GM23338 (cell line): Measurements from ENCODE around the gene PKD2. TPM values are rescaled to one million over a fixed set of nuclear protein-coding genes. Genes with fewer than 3 reads are reported as not detected.

Experiments used
- ATAC-seq: fragments of 200-7000 bp; cut with Tn5 transposase; 3 replicates; pipeline ENCODE4 v1.9.1; 2020
- DNase-seq: peaks from one replicate; pipeline ENCODE4 v3.0.0-alpha.2; 2015; ENCODE audit warnings: low spot score
- H2AFZ ChIP-seq: fragments of 200-600 bp; sonication (generic); 2 replicates; pipeline ENCODE4 v1.8.0; 2016; ENCODE audit warnings: antibody characterized with exemption, mild to moderate bottlenecking, moderate library complexity
- H3F3A ChIP-seq: fragments of 200-600 bp; sonication (generic); replicated peaks from 2 replicates; pipeline ENCODE4 v1.8.0; 2017; ENCODE audit warnings: antibody characterized with exemption, mixed run types, low read depth
- H3K27ac ChIP-seq: fragments of 200-600 bp; sonication (generic); 2 replicates; pipeline ENCODE4 v1.6.1; 2016; ENCODE audit warnings: low read depth
- H3K27me3 ChIP-seq: fragments of 200-600 bp; sonication (generic); 2 replicates; pipeline ENCODE4 v1.8.0; 2016; ENCODE audit warnings: mild to moderate bottlenecking, mixed run types, moderate library complexity; ENCODE audit not compliant: insufficient read depth
- H3K36me3 ChIP-seq: fragments of 200-600 bp; sonication (generic); 2 replicates; pipeline ENCODE4 v1.8.0; 2016; ENCODE audit warnings: mild to moderate bottlenecking; ENCODE audit not compliant: insufficient read depth
- H3K4me1 ChIP-seq: fragments of 200-600 bp; sonication (generic); 2 replicates; pipeline ENCODE4 v1.8.0; 2016; ENCODE audit warnings: mild to moderate bottlenecking, moderate library complexity; ENCODE audit not compliant: insufficient read depth
- H3K4me2 ChIP-seq: fragments of 200-600 bp; sonication (generic); 2 replicates; pipeline ENCODE4 v1.7.1; 2017; ENCODE audit warnings: mixed run types
- H3K4me3 ChIP-seq: fragments of 200-600 bp; sonication (generic); 2 replicates; pipeline ENCODE4 v1.6.1; 2016; ENCODE audit warnings: mixed run types
- H3K79me2 ChIP-seq: fragments of 200-600 bp; sonication (generic); replicated peaks from 2 replicates; pipeline ENCODE4 v1.8.0; 2017; ENCODE audit warnings: mild to moderate bottlenecking; ENCODE audit not compliant: insufficient read depth
- H3K9me2 ChIP-seq: fragments of 200-600 bp; sonication (generic); 2 replicates; pipeline ENCODE4 v1.8.0; 2017; ENCODE audit not compliant: insufficient read depth
- H4K20me1 ChIP-seq: fragments of 200-600 bp; sonication (generic); replicated peaks from 2 replicates; pipeline ENCODE4 v1.8.0; 2017; ENCODE audit warnings: mild to moderate bottlenecking; ENCODE audit not compliant: insufficient read depth
- H3K27ac Mint-ChIP-seq: 2 replicates; pipeline ENCODE4 v1.8.0; 2020; ENCODE audit warnings: inconsistent platforms, mild to moderate bottlenecking, moderate library complexity, mixed read lengths
- H3K27me3 Mint-ChIP-seq: 3 replicates; pipeline ENCODE4 v1.8.0; 2022; ENCODE audit warnings: low read depth, mild to moderate bottlenecking, moderate library complexity, mixed read lengths, inconsistent platforms; ENCODE audit not compliant: insufficient read depth, poor library complexity
- H3K36me3 Mint-ChIP-seq: 3 replicates; pipeline ENCODE4 v1.8.0; 2021; ENCODE audit warnings: low read depth, mild to moderate bottlenecking, inconsistent platforms, moderate library complexity, mixed read lengths
- H3K4me1 Mint-ChIP-seq: 3 replicates; pipeline ENCODE4 v1.8.0; 2020; ENCODE audit warnings: mild to moderate bottlenecking, inconsistent platforms, mixed read lengths
- H3K4me3 Mint-ChIP-seq: 3 replicates; pipeline ENCODE4 v1.8.0; 2021; ENCODE audit warnings: moderate library complexity, mild to moderate bottlenecking, inconsistent platforms, mixed read lengths
- H3K9me3 Mint-ChIP-seq: 3 replicates; pipeline ENCODE4 v1.8.0; 2020; ENCODE audit warnings: moderate library complexity, mild to moderate bottlenecking, inconsistent platforms, mixed read lengths
- CREB1 ChIP-seq: fragments of 250-450 bp; sonication (Bioruptor Pico); IDR thresholded peaks from 2 replicates; pipeline ENCODE4 v1.5.0; 2020; ENCODE audit warnings: low read depth, mild to moderate bottlenecking, moderate library complexity
- EZH2 ChIP-seq: fragments of 200-600 bp; sonication (generic); IDR thresholded peaks from one replicate; pipeline ENCODE4 v1.8.0; 2017; ENCODE audit warnings: antibody characterized with exemption, mild to moderate bottlenecking, low read depth; ENCODE audit not compliant: unreplicated experiment
- JUNB ChIP-seq: IDR thresholded peaks from one replicate; pipeline ENCODE4 v1.6.1; 2016; ENCODE audit warnings: antibody characterized with exemption; ENCODE audit not compliant: unreplicated experiment
- POLR2AphosphoS5 ChIP-seq: IDR thresholded peaks from 2 replicates; pipeline ENCODE4 v1.6.1; 2016; ENCODE audit warnings: antibody characterized with exemption, low read depth
- ZNF114 ChIP-seq: fragments of 250-450 bp; sonication (Bioruptor Pico); IDR thresholded peaks from 2 replicates; pipeline ENCODE4 v1.5.0; 2020; ENCODE audit warnings: mild to moderate bottlenecking, moderate library complexity
- long read RNA-seq: library from polyadenylated mRNA; unstranded; transcript quantifications from one replicate; pipeline ENCODE4 v2.0.0, GENCODE V29; 2020; ENCODE audit not compliant: unreplicated experiment
- polyA plus RNA-seq: library from polyadenylated mRNA; unstranded; fragments of >200 nt; fragmentation: Nextera tagmentation; extraction: Ambion mirVana; gene quantifications from 2 replicates; pipeline ENCODE4 v1.2.1, GENCODE V29; 2016
- total RNA-seq: library from RNA; depleted of rRNA; stranded (reverse); fragments of >200 nt; shearing (Covaris generic); gene quantifications from 2 replicates; pipeline ENCODE4 v1.2.3, GENCODE V29; 2014; rRNA removed
- TF ChIP-seq, protein P1 (sequence below): IDR thresholded peaks from one replicate; pipeline ENCODE4 v1.6.1; 2018; ENCODE audit warnings: antibody characterized with exemption; ENCODE audit not compliant: unreplicated experiment

PKD2 gene
- total RNA-seq = 34.8 and 45.3 TPM in 2 replicates
- 12.8 and 17.9 TPM in 2 replicates for polyA plus RNA-seq
- long read RNA-seq, partial matches to known transcripts = 1 of 2 reads
- long read RNA-seq, other reads (novel, unspliced or antisense) = 1 of 2 reads

DNA sequence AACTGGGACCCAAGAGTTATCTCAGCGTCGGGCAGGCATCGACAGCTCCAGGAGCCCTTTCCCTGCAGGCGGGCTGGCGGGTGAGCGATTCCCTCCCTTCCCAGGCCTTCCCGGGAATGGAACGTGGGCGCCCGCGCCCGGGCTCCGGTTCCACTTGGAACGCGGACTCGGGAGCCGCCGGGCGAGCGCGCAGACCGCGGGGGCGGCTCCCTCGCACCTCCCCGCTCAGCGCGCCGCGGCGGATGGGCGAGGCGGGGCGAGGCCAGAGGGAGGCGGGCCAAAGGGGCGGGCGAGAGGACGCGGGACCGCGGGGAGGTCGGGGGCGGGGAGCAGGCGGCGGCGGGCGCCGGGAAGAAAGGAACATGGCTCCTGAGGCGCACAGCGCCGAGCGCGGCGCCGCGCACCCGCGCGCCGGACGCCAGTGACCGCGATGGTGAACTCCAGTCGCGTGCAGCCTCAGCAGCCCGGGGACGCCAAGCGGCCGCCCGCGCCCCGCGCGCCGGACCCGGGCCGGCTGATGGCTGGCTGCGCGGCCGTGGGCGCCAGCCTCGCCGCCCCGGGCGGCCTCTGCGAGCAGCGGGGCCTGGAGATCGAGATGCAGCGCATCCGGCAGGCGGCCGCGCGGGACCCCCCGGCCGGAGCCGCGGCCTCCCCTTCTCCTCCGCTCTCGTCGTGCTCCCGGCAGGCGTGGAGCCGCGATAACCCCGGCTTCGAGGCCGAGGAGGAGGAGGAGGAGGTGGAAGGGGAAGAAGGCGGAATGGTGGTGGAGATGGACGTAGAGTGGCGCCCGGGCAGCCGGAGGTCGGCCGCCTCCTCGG is at the start of gene PKD2:
Gene PKD2 (plus strand): TSS at position 332 of the 818 bp plus-strand sequence. CDS start 99 bp downstream, at position 431.
- H2AFZ ChIP-seq = peak within 1 kb of the TSS; percentile 77; the same call in 1 of the 2 replicates
- H3K4me1 Mint-ChIP-seq = peaks cover 41% of the 10 kb centered on the region

DNA sequence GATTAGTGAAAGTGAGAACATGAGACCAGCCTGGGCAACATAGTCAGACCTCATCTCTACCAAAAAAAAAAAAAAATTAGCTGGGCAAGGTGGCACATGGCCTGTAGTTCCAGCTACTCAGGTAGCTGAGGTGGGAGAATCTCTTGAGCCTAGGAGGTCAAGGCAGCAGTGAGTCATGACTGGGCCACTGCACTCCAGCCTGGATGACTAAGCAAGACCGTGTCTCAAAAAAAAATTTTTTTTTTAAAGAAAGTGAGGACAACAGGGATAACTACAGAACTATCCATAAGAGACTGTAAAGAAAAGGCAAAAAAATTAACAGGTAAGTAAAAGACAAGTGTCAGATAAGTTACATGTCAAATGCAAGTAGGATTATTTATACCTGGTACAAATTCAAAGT is 45.4 kb upstream of the PKD2 start:
- Histone ChIP-seq H3K4me2 (no peak overlapping the region), H3F3A (no peaks in the 10 kb centered on the region), H3K4me3 (no peak overlapping the region), H4K20me1 (no peaks in the 10 kb centered on the region), H3K27ac (no peak overlapping the region), H3K4me1 (no peaks in the 10 kb centered on the region; the same call in 1 of the 2 replicates), H3K27me3 (no peaks in the 10 kb centered on the region), H3K9me2 (no peaks in the 10 kb centered on the region), H3K79me2 (no peaks in the 10 kb centered on the region), H3K36me3 (no peaks in the 10 kb centered on the region), H2AFZ (no peak overlapping the region)
- ATAC-seq (no peak), DNase-seq (no peak)
- Mint-ChIP-seq H3K4me1 (no peaks in the 10 kb centered on the region; the same call in 2 of the 3 replicates), H3K9me3 (peaks cover 2% of the 10 kb centered on the region; the same call in 1 of the 3 replicates), H3K27me3 (peaks cover 3% of the 10 kb centered on the region), H3K4me3 (no peak overlapping the region), H3K36me3 (no peaks in the 10 kb centered on the region), H3K27ac (no peak overlapping the region)
- TF ChIP-seq ZNF114 (CRISPR knock-in tag) = no peak

More for the DNA sequence above, at the start of gene PKD2:
- Mint-ChIP-seq H3K9me3 (no peaks in the 10 kb centered on the region), H3K27ac (peak within 1 kb of the TSS; percentile 73; the same call in 1 of the 2 replicates), H3K36me3 (no peaks in the 10 kb centered on the region; the same call in 2 of the 3 replicates), H3K27me3 (peaks cover 19% of the 10 kb centered on the region), H3K4me3 (peak within 1 kb of the TSS; percentile 90)
- Histone ChIP-seq H4K20me1 (peaks cover 32% of the 10 kb centered on the region), H3K9me2 (no peaks in the 10 kb centered on the region), H3K27me3 (peaks cover 21% of the 10 kb centered on the region), H3K27ac (no peak within 1 kb of the TSS), H3K4me2 (peak within 1 kb of the TSS; percentile 89), H3K4me3 (peak within 1 kb of the TSS; percentile 68), H3K36me3 (no peaks in the 10 kb centered on the region), H3K4me1 (peaks cover 45% of the 10 kb centered on the region), H3K79me2 (peaks cover 46% of the 10 kb centered on the region), H3F3A (no peaks in the 10 kb centered on the region)
- ATAC-seq (peak; percentile 85), DNase-seq (peak; percentile 88)
- TF ChIP-seq, protein P1, sequence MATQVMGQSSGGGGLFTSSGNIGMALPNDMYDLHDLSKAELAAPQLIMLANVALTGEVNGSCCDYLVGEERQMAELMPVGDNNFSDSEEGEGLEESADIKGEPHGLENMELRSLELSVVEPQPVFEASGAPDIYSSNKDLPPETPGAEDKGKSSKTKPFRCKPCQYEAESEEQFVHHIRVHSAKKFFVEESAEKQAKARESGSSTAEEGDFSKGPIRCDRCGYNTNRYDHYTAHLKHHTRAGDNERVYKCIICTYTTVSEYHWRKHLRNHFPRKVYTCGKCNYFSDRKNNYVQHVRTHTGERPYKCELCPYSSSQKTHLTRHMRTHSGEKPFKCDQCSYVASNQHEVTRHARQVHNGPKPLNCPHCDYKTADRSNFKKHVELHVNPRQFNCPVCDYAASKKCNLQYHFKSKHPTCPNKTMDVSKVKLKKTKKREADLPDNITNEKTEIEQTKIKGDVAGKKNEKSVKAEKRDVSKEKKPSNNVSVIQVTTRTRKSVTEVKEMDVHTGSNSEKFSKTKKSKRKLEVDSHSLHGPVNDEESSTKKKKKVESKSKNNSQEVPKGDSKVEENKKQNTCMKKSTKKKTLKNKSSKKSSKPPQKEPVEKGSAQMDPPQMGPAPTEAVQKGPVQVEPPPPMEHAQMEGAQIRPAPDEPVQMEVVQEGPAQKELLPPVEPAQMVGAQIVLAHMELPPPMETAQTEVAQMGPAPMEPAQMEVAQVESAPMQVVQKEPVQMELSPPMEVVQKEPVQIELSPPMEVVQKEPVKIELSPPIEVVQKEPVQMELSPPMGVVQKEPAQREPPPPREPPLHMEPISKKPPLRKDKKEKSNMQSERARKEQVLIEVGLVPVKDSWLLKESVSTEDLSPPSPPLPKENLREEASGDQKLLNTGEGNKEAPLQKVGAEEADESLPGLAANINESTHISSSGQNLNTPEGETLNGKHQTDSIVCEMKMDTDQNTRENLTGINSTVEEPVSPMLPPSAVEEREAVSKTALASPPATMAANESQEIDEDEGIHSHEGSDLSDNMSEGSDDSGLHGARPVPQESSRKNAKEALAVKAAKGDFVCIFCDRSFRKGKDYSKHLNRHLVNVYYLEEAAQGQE = no peak
- no peak for TF ChIP-seq CREB1 (CRISPR knock-in tag)
- TF ChIP-seq ZNF114 (CRISPR knock-in tag) = no peak
- peak; percentile 71 for TF ChIP-seq POLR2AphosphoS5
- no peak for TF ChIP-seq JUNB
- TF ChIP-seq EZH2 = no peak
